Neuronal stem cell (in vitro differentiated cells): ENCODE measurements around the gene CDK10.
A peak's percentile ranks its signal among the peaks of the same experiment; 100 is the strongest.
"Not testable (repeated sequence)": the region's sequence is repeated elsewhere in the genome, so short reads cannot be mapped to it uniquely, and the experiment has no call there.

Source experiments
- DNase-seq: peaks from one replicate; pipeline ENCODE4 v3.0.0-alpha.2; 2013; ENCODE audit warnings: low spot score
- H2AFZ ChIP-seq: one replicate; pipeline ENCODE4 v1.6.1; 2013; ENCODE audit warnings: mild to moderate bottlenecking, low read length, inconsistent platforms
- H2AK5ac ChIP-seq: 2 replicates; pipeline ENCODE4 v1.6.1; 2013; ENCODE audit warnings: low read depth, mild to moderate bottlenecking, inconsistent platforms, low read length, moderate library complexity, mixed read lengths
- H2BK120ac ChIP-seq: 2 replicates; pipeline ENCODE4 v1.6.1; 2013; ENCODE audit warnings: low read depth, mild to moderate bottlenecking, inconsistent platforms, low read length, moderate library complexity, mixed read lengths
- H2BK12ac ChIP-seq: one replicate; pipeline ENCODE4 v1.6.1; 2013; ENCODE audit warnings: low read length, inconsistent platforms
- H2BK15ac ChIP-seq: 2 replicates; pipeline ENCODE4 v1.6.1; 2013; ENCODE audit warnings: mild to moderate bottlenecking, low read length, inconsistent platforms, mixed read lengths
- H2BK5ac ChIP-seq: one replicate; pipeline ENCODE4 v1.6.1; 2013; ENCODE audit warnings: inconsistent platforms, mild to moderate bottlenecking, low read length, moderate library complexity
- H3K14ac ChIP-seq: one replicate; pipeline ENCODE4 v1.6.1; 2013; ENCODE audit warnings: low read length, inconsistent platforms
- H3K18ac ChIP-seq: 2 replicates; pipeline ENCODE4 v1.6.1; 2013; ENCODE audit warnings: low read length, inconsistent platforms
- H3K23ac ChIP-seq: 2 replicates; pipeline ENCODE4 v1.6.1; 2013; ENCODE audit warnings: low read depth, mild to moderate bottlenecking, mixed read lengths, low read length, inconsistent platforms; ENCODE audit not compliant: poor library complexity
- H3K27ac ChIP-seq: replicated peaks from 3 replicates; pipeline ENCODE4 v1.5.1; 2013; ENCODE audit warnings: low read length, inconsistent platforms
- H3K27me3 ChIP-seq, 3 experiments: 2 replicates each; pipeline ENCODE4 v1.6.1; 2013; ENCODE audit warnings: low read length in 3 of 3, mild to moderate bottlenecking in 2 of 3, inconsistent platforms in 1 of 3, low read depth in 1 of 3, mixed read lengths in 1 of 3, moderate library complexity in 1 of 3; ENCODE audit not compliant: control insufficient read depth in 3 of 3, insufficient read depth in 3 of 3
- H3K36me3 ChIP-seq, 2 donors: replicated peaks in 1 of 2; 2 replicates each; pipeline ENCODE4 v1.6.1; 2013; ENCODE audit warnings: low read length in 2 of 2; ENCODE audit not compliant: control insufficient read depth in 2 of 2, insufficient read depth in 2 of 2
- H3K4ac ChIP-seq: 2 replicates; pipeline ENCODE4 v1.6.1; 2013; ENCODE audit warnings: inconsistent platforms, mild to moderate bottlenecking, low read length, moderate library complexity
- H3K4me1 ChIP-seq, 2 donors: 1 replicate in 1 of 2; 2 replicates in 1 of 2; pipeline ENCODE4 v1.6.1; 2013; ENCODE audit warnings: low read length in 2 of 2, low read depth in 1 of 2; ENCODE audit not compliant: control insufficient read depth in 2 of 2, insufficient read depth in 1 of 2
- H3K4me2 ChIP-seq: one replicate; pipeline ENCODE4 v1.6.1; 2013; ENCODE audit warnings: mild to moderate bottlenecking, low read length, inconsistent platforms; ENCODE audit not compliant: insufficient read depth, poor library complexity, severe bottlenecking
- H3K4me3 ChIP-seq, 2 donors: 2 replicates each; pipeline ENCODE4 v1.5.1; 2013; ENCODE audit warnings: low read length in 2 of 2, mild to moderate bottlenecking in 2 of 2, inconsistent platforms in 1 of 2, moderate library complexity in 1 of 2
- H3K79me1 ChIP-seq: one replicate; pipeline ENCODE4 v1.6.1; 2013; ENCODE audit warnings: low read depth, mild to moderate bottlenecking, inconsistent platforms, low read length, moderate library complexity
- H3K9ac ChIP-seq: one replicate; pipeline ENCODE4 v1.6.1; 2013; ENCODE audit warnings: mild to moderate bottlenecking, low read depth, low read length, inconsistent platforms; ENCODE audit not compliant: poor library complexity
- H3K9me3 ChIP-seq, 2 donors: replicated peaks in 1 of 2; 2 replicates each; pipeline versions ENCODE3 to v1.6.1; 2013; ENCODE audit warnings: low read length in 2 of 2, mild to moderate bottlenecking in 2 of 2, inconsistent platforms in 1 of 2, low read depth in 1 of 2, mixed read lengths in 1 of 2, moderate library complexity in 1 of 2; ENCODE audit not compliant: control insufficient read depth in 2 of 2, insufficient read depth in 1 of 2
- H4K8ac ChIP-seq: one replicate; pipeline ENCODE4 v1.6.1; 2013; ENCODE audit warnings: low read depth, mild to moderate bottlenecking, inconsistent platforms, low read length, moderate library complexity
- H4K91ac ChIP-seq: one replicate; pipeline ENCODE4 v1.6.1; 2013; ENCODE audit warnings: low read length, low read depth, mild to moderate bottlenecking, inconsistent platforms; ENCODE audit not compliant: poor library complexity
- WGBS, 2 donors: extraction: QIAGEN DNeasy Blood & Tissue Kit; methylation state at CpG; one replicate each; pipeline ENCODE4 v1.1.7; 2013; ENCODE audit warnings: missing lambda C conversion rate in 2 of 2, mixed read lengths in 1 of 2; ENCODE audit not compliant: insufficient read length in 2 of 2, insufficient replicate concordance in 1 of 2; ENCODE audit errors: extremely low coverage in 2 of 2; 5-methylcytosine and 5-hydroxymethylcytosine counted together

The CDK10 gene

GRCh38 chr16:89693289-89693731 lies 6.8 kb downstream of the CDK10 start:
- peaks cover 53 to 90% of the 10 kb centered on the region in 2 donors for H3K36me3 ChIP-seq
- H3K27me3 ChIP-seq, result no peaks in the 10 kb centered on the region
- peaks cover 4% of the 10 kb centered on the region for H3K79me1 ChIP-seq
- no peak overlapping the region for H2AK5ac ChIP-seq
- H2AFZ ChIP-seq, result no peak overlapping the region
- H3K4me2 ChIP-seq, result no peak overlapping the region
- no peak for DNase-seq
- H3K23ac ChIP-seq, result no peak overlapping the region
- no CpG with 5 or more reads among the region's 11 CpGs for WGBS, 2 donors
- H2BK12ac ChIP-seq, result no peak overlapping the region
- no peak overlapping the region for H3K27ac ChIP-seq
- no peak overlapping the region for H4K91ac ChIP-seq
- no peak overlapping the region for H4K8ac ChIP-seq
- no peaks in the 10 kb centered on the region for H3K4me1 ChIP-seq
- no peak overlapping the region for H3K18ac ChIP-seq
- no peak overlapping the region for H2BK120ac ChIP-seq
- no peak overlapping the region for H3K4ac ChIP-seq
- H2BK15ac ChIP-seq, result no peak overlapping the region
- no peaks in the 10 kb centered on the region for H3K9me3 ChIP-seq
- no peak overlapping the region for H3K9ac ChIP-seq
- H3K4me3 ChIP-seq, result no peak overlapping the region
- no peak overlapping the region for H3K14ac ChIP-seq
- no peak overlapping the region for H2BK5ac ChIP-seq

GRCh38 chr16:89693931-89694783 lies 7.7 kb downstream of the CDK10 start:
- H3K4me2 ChIP-seq, result no peak overlapping the region
- no peak overlapping the region for H2BK5ac ChIP-seq
- DNase-seq, result no peak
- peaks cover 2% of the 10 kb centered on the region for H3K79me1 ChIP-seq
- no peak overlapping the region for H3K27ac ChIP-seq
- H4K91ac ChIP-seq, result no peak overlapping the region
- WGBS, 2 donors, result no CpG with 5 or more reads among the region's 32 CpGs
- H3K23ac ChIP-seq, result peak overlapping the region; percentile 91
- no peak overlapping the region for H2BK120ac ChIP-seq
- H2AFZ ChIP-seq, result no peak overlapping the region
- no peak overlapping the region for H3K14ac ChIP-seq
- H3K27me3 ChIP-seq, result no peaks in the 10 kb centered on the region
- H3K9ac ChIP-seq, result peak overlapping the region; percentile 16
- no peak overlapping the region for H3K4me3 ChIP-seq
- no peak overlapping the region for H2AK5ac ChIP-seq
- no peak overlapping the region for H4K8ac ChIP-seq
- H3K18ac ChIP-seq, result peak overlapping the region; percentile 38
- H3K4ac ChIP-seq, result no peak overlapping the region
- H3K9me3 ChIP-seq, result no peaks in the 10 kb centered on the region
- H2BK15ac ChIP-seq, result no peak overlapping the region
- no peak overlapping the region for H2BK12ac ChIP-seq
- H3K4me1 ChIP-seq, result no peaks in the 10 kb centered on the region
- H3K36me3 ChIP-seq, result peaks cover 50 to 87% of the 10 kb centered on the region in 2 donors

- WGBS, 2 donors, result no CpG with 5 or more reads among the region's 23 CpGs
- not testable (repeated sequence) for H3K27ac ChIP-seq, H3K79me1 ChIP-seq, H2BK12ac ChIP-seq, H2BK15ac ChIP-seq, H3K27me3 ChIP-seq, H2BK120ac ChIP-seq, H3K4me3 ChIP-seq, H3K9ac ChIP-seq, H3K18ac ChIP-seq, H2AK5ac ChIP-seq, H3K4me1 ChIP-seq, H3K4me2 ChIP-seq, H2BK5ac ChIP-seq, DNase-seq, H4K91ac ChIP-seq, H3K4ac ChIP-seq, H4K8ac ChIP-seq, H3K14ac ChIP-seq, H3K9me3 ChIP-seq, H2AFZ ChIP-seq
- H3K36me3 ChIP-seq, result peaks cover 50 to 87% of the 10 kb centered on the region in 2 donors
- H3K23ac ChIP-seq, result peak overlapping the region; percentile 91
Observed at GRCh38 chr16:89694784-89695085, 8.2 kb downstream of the CDK10 start.

GRCh38 chr16:89695086-89695874 lies 8.8 kb downstream of the CDK10 start:
- H2BK5ac ChIP-seq, result no peak overlapping the region
- no peak overlapping the region for H3K4me2 ChIP-seq
- no peak overlapping the region for H3K18ac ChIP-seq
- H4K91ac ChIP-seq, result no peak overlapping the region
- no peak overlapping the region for H2BK120ac ChIP-seq
- H3K4ac ChIP-seq, result no peak overlapping the region
- H2BK12ac ChIP-seq, result no peak overlapping the region
- H3K14ac ChIP-seq, result no peak overlapping the region
- H2AFZ ChIP-seq, result no peak overlapping the region
- no peak overlapping the region for H3K4me3 ChIP-seq
- H3K79me1 ChIP-seq, result peaks cover 2% of the 10 kb centered on the region
- H2BK15ac ChIP-seq, result no peak overlapping the region
- peaks cover 3 to 5% of the 10 kb centered on the region in 2 donors for H3K4me1 ChIP-seq
- no peak for DNase-seq
- no CpG with 5 or more reads among the region's 31 CpGs for WGBS, 2 donors
- peaks cover 46 to 83% of the 10 kb centered on the region in 2 donors for H3K36me3 ChIP-seq
- H3K9me3 ChIP-seq, result no peaks in the 10 kb centered on the region
- peak overlapping the region; percentile 91 for H3K23ac ChIP-seq
- no peaks in the 10 kb centered on the region for H3K27me3 ChIP-seq
- no peak overlapping the region for H2AK5ac ChIP-seq
- H3K27ac ChIP-seq, result no peak overlapping the region
- H3K9ac ChIP-seq, result no peak overlapping the region
- no peak overlapping the region for H4K8ac ChIP-seq
